RKO (cell line): ENCODE data around the gene ZBTB49.
"Not testable (repeated sequence)": the region's sequence is repeated elsewhere in the genome, so short reads cannot be mapped to it uniquely, and the experiment has no call there.

Experiments
- DNase-seq: peaks from one replicate; pipeline ENCODE4 v3.0.0-alpha.2; 2016; ENCODE audit warnings: low spot score

The ZBTB49 gene, protein sequence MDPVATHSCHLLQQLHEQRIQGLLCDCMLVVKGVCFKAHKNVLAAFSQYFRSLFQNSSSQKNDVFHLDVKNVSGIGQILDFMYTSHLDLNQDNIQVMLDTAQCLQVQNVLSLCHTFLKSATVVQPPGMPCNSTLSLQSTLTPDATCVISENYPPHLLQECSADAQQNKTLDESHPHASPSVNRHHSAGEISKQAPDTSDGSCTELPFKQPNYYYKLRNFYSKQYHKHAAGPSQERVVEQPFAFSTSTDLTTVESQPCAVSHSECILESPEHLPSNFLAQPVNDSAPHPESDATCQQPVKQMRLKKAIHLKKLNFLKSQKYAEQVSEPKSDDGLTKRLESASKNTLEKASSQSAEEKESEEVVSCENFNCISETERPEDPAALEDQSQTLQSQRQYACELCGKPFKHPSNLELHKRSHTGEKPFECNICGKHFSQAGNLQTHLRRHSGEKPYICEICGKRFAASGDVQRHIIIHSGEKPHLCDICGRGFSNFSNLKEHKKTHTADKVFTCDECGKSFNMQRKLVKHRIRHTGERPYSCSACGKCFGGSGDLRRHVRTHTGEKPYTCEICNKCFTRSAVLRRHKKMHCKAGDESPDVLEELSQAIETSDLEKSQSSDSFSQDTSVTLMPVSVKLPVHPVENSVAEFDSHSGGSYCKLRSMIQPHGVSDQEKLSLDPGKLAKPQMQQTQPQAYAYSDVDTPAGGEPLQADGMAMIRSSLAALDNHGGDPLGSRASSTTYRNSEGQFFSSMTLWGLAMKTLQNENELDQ

GRCh38 chr4:4289941-4290850, at the start of gene ZBTB49, which contains the start of gene LYAR:
TSS of gene ZBTB49 (plus strand) at chr4:4290251. CDS start at chr4:4299946, 9,695 bp downstream.
TSS of gene LYAR (minus strand) at chr4:4290154. CDS start at chr4:4283742, 6,412 bp downstream.
- peak; percentile 91 for DNase-seq

- no peak for DNase-seq
These were observed 44.9 kb upstream of the ZBTB49 start for GRCh38 chr4:4245172-4245571.

- DNase-seq: peak; percentile 20
These were observed 42.4 kb upstream of the ZBTB49 start for GRCh38 chr4:4247696-4248028.

GRCh38 chr4:4248029-4248884, 41.8 kb upstream of the ZBTB49 start, which contains the start of gene TMEM128:
TSS of gene TMEM128 (minus strand) at chr4:4248223. CDS start at chr4:4248202, 21 bp downstream.
- DNase-seq: peak; percentile 94

DNA sequence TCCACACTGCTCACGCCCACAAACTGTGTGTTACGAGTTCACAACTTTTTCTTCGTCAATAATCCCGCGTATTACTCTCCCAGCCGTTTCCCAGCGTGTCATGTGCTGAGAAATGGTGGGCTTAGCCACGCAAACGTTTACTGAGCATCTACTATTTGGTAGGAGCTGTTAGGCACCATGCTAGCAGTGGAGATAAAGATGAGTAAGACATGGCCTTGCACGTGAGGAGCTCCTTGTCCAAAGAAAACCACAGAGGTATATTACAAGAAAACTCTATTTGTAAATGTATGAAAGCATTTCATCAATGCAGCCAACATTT, 41.2 kb upstream of the ZBTB49 start:
- DNase-seq: peak; percentile 65

- DNase-seq: not testable (repeated sequence)
These were observed 40.7 kb upstream of the ZBTB49 start for GRCh38 chr4:4249342-4249741.

DNA sequence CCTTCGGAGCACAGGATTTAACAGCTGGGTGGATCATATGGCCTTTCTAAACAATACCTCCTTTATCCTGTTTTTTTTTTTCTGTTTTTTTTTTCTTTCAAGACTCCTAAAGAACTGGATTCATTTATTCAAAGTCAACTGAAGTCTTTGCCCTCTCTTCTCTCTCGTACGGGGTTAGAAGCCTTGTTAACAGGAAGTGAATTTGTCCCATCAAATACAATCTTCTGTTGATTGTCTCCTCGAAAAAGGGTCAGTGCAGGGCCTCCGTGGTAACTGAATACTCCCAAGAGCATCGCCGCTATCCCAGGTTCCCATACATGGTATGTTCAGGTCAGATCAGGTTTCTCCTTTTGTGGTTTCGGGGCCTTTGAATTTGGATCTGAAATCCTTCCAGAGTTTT, 40.2 kb upstream of the ZBTB49 start:
- no peak for DNase-seq

DNA sequence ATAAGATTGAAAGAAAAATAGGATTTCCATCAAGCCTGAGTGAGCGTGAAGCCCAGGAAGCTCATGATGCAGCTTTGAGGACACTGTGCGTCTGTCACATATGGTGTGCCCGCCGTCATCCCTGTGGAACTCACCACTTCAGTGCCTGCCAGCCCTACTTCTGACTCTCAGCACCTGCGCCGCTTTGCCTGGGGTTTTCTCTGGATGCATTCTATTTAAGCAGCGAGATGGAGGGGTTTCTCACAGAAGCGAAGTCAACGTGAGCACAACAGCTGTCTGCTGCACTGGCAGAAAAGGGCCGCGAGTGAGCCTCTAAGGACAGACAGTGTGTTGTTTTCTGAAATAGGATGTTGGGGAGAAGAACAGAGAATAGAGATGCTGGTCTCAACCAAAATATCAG, 35.9 kb upstream of the ZBTB49 start:
- DNase-seq: no peak

- DNase-seq: no peak
These were observed 35.4 kb upstream of the ZBTB49 start for GRCh38 chr4:4254666-4255065.

DNA sequence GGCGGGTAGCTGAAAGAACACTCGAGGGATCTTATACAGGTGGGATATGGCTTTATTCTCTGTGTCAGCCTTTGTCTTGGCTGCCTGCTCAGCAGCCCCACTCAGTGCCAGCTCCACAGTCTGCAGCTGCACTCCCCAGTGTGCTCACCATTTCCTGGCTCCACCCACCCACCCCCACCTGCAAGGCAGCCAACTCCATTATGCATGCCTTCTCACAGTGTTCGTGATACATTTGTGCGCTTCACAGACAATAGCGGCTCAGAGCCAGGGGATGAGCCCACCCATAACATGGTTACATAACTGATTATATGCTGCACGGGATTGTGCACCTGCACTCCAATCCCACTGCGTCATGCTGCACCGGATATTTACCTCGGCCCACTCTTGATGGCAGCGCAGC, 33.3 kb upstream of the ZBTB49 start:
- DNase-seq: no peak

GRCh38 chr4:4257705-4258104, 32.3 kb upstream of the ZBTB49 start:
- not testable (repeated sequence) for DNase-seq

DNA sequence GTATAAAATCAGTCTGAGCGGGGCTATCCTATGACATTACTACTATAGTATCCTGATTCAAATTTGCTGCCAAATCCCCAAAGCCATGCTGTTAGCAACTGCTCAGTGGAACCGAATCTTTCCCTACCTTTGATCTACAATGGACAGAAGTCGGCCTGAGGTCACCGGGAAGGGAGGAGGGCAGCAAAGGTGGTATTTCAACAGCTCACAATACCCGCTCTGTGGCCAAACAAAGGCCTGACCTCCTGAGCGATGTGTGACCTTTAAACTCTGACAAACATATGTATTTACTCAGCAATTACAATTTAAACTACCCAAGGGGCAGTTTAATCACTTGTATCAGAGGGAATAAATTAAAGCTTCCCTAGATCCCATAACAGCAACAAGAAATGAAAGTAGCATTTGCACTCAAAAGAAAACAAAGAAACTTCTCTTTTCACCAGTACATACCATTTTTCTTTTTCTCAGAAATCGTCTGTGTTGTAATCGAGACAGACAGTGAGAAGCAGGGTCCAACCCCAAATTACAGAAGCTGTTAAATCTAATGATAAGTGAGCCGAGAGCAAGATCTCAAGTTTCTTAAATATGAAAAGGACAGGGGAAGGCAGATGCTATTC, 30.5 kb upstream of the ZBTB49 start:
- no peak for DNase-seq

DNA sequence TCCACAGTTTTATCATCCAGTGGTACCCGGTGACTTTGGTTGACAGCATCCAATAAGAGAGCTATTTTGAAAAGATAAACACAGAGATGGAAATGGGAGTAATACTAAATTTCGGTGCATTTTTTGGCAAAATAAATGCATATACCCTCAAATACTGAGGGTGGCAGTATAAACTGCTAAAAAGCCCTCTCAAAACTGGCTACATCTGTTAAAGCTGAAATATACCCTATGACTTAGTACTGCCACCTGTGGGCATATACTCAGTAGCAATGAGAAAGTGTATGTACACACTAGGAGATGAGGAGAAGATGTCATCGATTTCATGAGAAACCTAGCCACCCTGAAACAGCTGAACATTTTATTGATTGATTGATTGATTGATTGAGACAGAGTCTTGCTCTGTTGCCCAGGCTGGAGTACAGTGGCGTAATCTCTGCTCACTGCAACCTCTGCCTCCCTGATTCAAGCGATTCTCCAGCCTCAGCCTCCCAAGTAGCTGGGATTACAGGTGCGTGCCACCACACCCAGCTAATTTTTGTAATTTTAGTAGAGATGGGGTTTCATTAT, 29.8 kb upstream of the ZBTB49 start:
- peak; percentile 88 for DNase-seq

DNA sequence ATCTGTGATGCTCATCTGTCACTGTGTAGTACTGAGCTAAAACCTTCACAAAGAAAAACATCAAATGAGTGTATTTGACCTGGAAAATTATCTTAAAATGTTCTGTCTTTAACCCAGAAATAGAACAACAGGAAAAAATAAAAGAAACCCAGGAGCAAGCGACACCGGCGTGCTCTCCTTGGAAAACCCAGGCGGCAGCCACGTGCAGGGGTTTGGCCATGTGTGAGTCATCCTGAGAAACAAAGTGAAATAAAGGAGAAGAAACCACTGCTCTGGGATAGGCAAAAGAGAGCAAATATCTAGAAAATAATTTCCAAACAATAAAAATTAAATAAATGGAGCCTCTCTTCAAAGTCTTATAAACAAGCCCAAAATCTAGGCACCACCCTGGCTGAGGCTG, 22.1 kb upstream of the ZBTB49 start:
- DNase-seq: no peak

- no peak for DNase-seq
These were observed 21.3 kb upstream of the ZBTB49 start for GRCh38 chr4:4268776-4269175.

GRCh38 chr4:4269331-4269731, 20.7 kb upstream of the ZBTB49 start:
- no peak for DNase-seq

DNA sequence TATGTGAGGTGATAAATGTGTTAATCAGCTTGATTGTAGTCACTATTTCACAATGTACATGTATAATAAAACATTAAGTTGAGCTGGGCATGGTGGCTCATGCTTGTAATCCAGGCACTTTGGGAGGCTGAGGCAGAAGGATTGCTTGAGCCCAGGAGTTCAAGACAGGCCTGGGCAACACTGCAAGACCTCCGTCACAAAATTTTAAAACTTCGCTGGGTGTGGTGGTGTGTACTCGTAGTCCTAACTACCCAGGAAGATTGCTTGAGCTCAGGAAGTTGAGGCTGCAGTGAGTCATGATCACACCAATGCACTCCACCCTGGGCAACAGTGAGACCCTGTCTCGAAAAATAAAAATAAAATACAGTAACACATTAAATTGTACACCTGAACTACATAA, 20.2 kb upstream of the ZBTB49 start:
- no peak for DNase-seq

- DNase-seq: no peak
These were observed 19.5 kb upstream of the ZBTB49 start for GRCh38 chr4:4270529-4270928.

DNA sequence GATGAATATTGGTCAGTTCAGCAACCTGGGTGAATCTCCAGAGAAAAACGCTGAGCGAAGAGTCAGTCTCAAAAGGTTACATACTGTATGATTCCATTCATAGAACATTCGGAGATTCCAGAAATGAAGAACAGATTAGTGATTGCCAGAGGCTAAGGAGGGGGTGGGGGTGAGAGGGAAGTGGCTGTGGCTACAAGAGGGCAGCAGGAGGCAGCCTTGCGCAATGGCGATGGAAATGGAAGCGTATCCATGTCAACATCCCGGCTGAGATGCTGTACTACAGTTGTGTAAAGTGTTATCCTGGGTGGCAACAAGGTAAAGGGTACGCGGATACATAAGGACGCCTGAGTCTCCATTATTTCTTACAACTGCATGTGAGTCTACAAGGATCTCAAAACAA, 18.1 kb upstream of the ZBTB49 start:
- DNase-seq: no peak

- DNase-seq: no peak
These were observed 15.8 kb upstream of the ZBTB49 start for GRCh38 chr4:4274226-4274625.

GRCh38 chr4:4277531-4277930, 12.5 kb upstream of the ZBTB49 start:
- DNase-seq: no peak
